HEK293 (cell line): ENCODE measurements around the gene ACAN.

Experiments used
- CTCF ChIP-seq: fragments of 450-650 bp; formaldehyde crosslinking; IDR thresholded peaks from 2 replicates; pipeline ENCODE4 v1.5.1; 2016; ENCODE audit warnings: missing biosample characterization, missing genetic modification characterization
- GLI4 ChIP-seq: fragments of 450-650 bp; formaldehyde crosslinking; IDR thresholded peaks from 2 replicates; pipeline ENCODE4 v1.5.1; 2016; ENCODE audit warnings: missing biosample characterization, missing genetic modification characterization
- HOXA7 ChIP-seq: sonication (generic); formaldehyde crosslinking; IDR thresholded peaks from 2 replicates; pipeline ENCODE4 v1.8.1; 2022; ENCODE audit warnings: missing genetic modification reagents, borderline replicate concordance
- KLF1 ChIP-seq: fragments of 450-650 bp; formaldehyde crosslinking; IDR thresholded peaks from 2 replicates; pipeline ENCODE4 v1.5.1; 2016; ENCODE audit warnings: missing biosample characterization, missing genetic modification characterization
- PRDM1 ChIP-seq: fragments of 450-650 bp; formaldehyde crosslinking; IDR thresholded peaks from 2 replicates; pipeline ENCODE4; 2016; ENCODE audit warnings: missing biosample characterization, missing genetic modification characterization
- REST ChIP-seq: fragments of 450-650 bp; formaldehyde crosslinking; IDR thresholded peaks from 2 replicates; pipeline ENCODE4 v1.5.1; 2016; ENCODE audit warnings: missing biosample characterization, missing genetic modification characterization
- SP2 ChIP-seq: fragments of 450-650 bp; formaldehyde crosslinking; IDR thresholded peaks from 2 replicates; pipeline ENCODE4 v1.5.1; 2016; ENCODE audit warnings: missing biosample characterization, missing genetic modification characterization
- ZBTB21 ChIP-seq: fragments of 450-650 bp; formaldehyde crosslinking; IDR thresholded peaks from 2 replicates; pipeline ENCODE4 v1.5.1; 2017; ENCODE audit warnings: missing biosample characterization, missing genetic modification characterization
- ZNF274 ChIP-seq, 2 experiments: fragments of 200-500 bp in 1 of 2; fragments of 450-650 bp in 1 of 2; sonication (Bioruptor generic) in 1 of 2; formaldehyde crosslinking in 1 of 2; IDR thresholded peaks; 2 replicates each; pipeline versions ENCODE4 v1.5.1 to v1.6.1; 2014 to 2016; ENCODE audit warnings: borderline replicate concordance in 1 of 2, inconsistent platforms in 1 of 2, low read length in 1 of 2, missing biosample characterization in 1 of 2, missing genetic modification characterization in 1 of 2
- ZNF529 ChIP-seq: fragments of 450-650 bp; formaldehyde crosslinking; IDR thresholded peaks from 2 replicates; pipeline ENCODE4 v1.5.1; 2017; ENCODE audit warnings: missing genetic modification characterization, missing biosample characterization; ENCODE audit not compliant: insufficient replicate concordance
- ZNF639 ChIP-seq: fragments of 450-650 bp; formaldehyde crosslinking; IDR thresholded peaks from 2 replicates; pipeline ENCODE4 v1.5.1; 2016; ENCODE audit warnings: missing biosample characterization, missing genetic modification characterization
- TF ChIP-seq, protein P1 (sequence below): fragments of 450-650 bp; formaldehyde crosslinking; IDR thresholded peaks from 2 replicates; pipeline ENCODE4 v1.5.1; 2017; ENCODE audit warnings: missing biosample characterization, missing genetic modification characterization

DNA sequence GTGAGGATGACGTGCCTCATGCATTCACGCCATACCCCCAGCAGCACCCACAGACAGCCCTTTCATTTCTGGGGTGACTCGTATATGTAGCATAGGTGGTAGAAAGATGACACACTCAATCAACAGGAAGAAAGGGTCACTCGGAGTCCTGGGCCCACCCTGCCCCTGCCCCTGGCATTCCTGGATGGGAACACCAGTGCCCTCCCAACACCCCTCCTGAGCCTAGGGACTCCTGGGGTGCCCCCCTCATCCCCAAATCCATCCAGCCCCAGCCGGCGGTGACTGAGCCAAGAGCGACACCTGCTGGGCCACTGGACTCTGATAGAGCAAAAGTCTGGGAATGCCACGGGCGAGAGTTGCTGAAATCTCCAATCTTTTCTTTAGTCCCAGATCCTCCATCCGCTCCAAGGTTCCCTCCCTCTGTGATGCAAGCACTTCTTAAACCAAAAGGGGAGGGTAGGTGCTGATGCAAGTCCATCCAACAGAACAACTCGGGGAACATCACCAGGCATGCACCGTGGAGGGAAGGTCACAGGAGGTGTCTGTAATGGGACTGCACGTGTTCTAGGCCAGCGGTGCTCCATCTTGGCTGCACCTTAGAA is 31.1 kb downstream of the ACAN start:
- TF ChIP-seq CTCF (tag by site-specific recombination) (peak; percentile 67; the same call in 1 of the 2 replicates), ZNF274 (IDR thresholded peaks at IDR 0.05; ENCODE audit: low read length) (no peak), ZNF274 (tag by site-specific recombination; IDR thresholded peaks at IDR 0.05; ENCODE audit: borderline replicate concordance) (no peak), ZNF529 (tag by site-specific recombination) (no peak), HOXA7 (CRISPR knock-in tag) (no peak), ZBTB21 (tag by site-specific recombination) (no peak), REST (tag by site-specific recombination) (no peak), ZNF639 (tag by site-specific recombination) (no peak), KLF1 (tag by site-specific recombination) (no peak), PRDM1 (tag by site-specific recombination) (no peak), SP2 (no peak), GLI4 (no peak)
- TF ChIP-seq, protein P1, sequence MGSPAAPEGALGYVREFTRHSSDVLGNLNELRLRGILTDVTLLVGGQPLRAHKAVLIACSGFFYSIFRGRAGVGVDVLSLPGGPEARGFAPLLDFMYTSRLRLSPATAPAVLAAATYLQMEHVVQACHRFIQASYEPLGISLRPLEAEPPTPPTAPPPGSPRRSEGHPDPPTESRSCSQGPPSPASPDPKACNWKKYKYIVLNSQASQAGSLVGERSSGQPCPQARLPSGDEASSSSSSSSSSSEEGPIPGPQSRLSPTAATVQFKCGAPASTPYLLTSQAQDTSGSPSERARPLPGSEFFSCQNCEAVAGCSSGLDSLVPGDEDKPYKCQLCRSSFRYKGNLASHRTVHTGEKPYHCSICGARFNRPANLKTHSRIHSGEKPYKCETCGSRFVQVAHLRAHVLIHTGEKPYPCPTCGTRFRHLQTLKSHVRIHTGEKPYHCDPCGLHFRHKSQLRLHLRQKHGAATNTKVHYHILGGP (tag by site-specific recombination) = no peak
